ENCODE data around the gene COA1.

DNA sequence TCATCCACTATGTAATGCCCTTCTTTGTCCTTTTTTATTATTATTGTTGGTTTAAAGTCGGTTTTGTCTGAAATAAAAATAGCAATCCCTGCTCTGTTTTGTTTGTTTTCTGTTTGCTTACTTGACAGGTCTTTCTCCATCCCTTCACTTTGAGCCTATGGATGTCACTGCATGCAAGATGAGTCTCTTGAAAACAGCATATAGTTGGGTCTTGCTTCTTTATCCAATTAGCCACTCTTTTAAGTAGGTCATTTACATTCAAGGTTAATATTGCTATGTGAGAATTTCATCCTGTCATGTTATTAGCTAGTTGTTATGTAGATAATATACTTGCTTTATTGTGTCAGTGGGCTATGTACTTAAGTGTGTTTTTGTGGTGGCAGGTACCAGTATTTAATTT, 25.8 kb downstream of the COA1 start:
- TF ChIP-seq, protein P1, sequence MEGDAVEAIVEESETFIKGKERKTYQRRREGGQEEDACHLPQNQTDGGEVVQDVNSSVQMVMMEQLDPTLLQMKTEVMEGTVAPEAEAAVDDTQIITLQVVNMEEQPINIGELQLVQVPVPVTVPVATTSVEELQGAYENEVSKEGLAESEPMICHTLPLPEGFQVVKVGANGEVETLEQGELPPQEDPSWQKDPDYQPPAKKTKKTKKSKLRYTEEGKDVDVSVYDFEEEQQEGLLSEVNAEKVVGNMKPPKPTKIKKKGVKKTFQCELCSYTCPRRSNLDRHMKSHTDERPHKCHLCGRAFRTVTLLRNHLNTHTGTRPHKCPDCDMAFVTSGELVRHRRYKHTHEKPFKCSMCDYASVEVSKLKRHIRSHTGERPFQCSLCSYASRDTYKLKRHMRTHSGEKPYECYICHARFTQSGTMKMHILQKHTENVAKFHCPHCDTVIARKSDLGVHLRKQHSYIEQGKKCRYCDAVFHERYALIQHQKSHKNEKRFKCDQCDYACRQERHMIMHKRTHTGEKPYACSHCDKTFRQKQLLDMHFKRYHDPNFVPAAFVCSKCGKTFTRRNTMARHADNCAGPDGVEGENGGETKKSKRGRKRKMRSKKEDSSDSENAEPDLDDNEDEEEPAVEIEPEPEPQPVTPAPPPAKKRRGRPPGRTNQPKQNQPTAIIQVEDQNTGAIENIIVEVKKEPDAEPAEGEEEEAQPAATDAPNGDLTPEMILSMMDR (IDR thresholded peaks at IDR 0.05), result no peak
- TF ChIP-seq TCF7L2 (IDR thresholded peaks at IDR 0.05; ENCODE audit: low read depth, low read length) (no peak), POLR2AphosphoS5 (IDR thresholded peaks at IDR 0.05; ENCODE audit: low read depth, low read length) (no peak)
- TF ChIP-seq, protein P2, sequence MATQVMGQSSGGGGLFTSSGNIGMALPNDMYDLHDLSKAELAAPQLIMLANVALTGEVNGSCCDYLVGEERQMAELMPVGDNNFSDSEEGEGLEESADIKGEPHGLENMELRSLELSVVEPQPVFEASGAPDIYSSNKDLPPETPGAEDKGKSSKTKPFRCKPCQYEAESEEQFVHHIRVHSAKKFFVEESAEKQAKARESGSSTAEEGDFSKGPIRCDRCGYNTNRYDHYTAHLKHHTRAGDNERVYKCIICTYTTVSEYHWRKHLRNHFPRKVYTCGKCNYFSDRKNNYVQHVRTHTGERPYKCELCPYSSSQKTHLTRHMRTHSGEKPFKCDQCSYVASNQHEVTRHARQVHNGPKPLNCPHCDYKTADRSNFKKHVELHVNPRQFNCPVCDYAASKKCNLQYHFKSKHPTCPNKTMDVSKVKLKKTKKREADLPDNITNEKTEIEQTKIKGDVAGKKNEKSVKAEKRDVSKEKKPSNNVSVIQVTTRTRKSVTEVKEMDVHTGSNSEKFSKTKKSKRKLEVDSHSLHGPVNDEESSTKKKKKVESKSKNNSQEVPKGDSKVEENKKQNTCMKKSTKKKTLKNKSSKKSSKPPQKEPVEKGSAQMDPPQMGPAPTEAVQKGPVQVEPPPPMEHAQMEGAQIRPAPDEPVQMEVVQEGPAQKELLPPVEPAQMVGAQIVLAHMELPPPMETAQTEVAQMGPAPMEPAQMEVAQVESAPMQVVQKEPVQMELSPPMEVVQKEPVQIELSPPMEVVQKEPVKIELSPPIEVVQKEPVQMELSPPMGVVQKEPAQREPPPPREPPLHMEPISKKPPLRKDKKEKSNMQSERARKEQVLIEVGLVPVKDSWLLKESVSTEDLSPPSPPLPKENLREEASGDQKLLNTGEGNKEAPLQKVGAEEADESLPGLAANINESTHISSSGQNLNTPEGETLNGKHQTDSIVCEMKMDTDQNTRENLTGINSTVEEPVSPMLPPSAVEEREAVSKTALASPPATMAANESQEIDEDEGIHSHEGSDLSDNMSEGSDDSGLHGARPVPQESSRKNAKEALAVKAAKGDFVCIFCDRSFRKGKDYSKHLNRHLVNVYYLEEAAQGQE (IDR thresholded peaks at IDR 0.05; ENCODE audit: insufficient read depth in 1 of 2, low read depth in 2 of 2, low read length in 1 of 2), result no peak
